ENCODE data around the gene GRIK4.

GRIK4 gene

DNA sequence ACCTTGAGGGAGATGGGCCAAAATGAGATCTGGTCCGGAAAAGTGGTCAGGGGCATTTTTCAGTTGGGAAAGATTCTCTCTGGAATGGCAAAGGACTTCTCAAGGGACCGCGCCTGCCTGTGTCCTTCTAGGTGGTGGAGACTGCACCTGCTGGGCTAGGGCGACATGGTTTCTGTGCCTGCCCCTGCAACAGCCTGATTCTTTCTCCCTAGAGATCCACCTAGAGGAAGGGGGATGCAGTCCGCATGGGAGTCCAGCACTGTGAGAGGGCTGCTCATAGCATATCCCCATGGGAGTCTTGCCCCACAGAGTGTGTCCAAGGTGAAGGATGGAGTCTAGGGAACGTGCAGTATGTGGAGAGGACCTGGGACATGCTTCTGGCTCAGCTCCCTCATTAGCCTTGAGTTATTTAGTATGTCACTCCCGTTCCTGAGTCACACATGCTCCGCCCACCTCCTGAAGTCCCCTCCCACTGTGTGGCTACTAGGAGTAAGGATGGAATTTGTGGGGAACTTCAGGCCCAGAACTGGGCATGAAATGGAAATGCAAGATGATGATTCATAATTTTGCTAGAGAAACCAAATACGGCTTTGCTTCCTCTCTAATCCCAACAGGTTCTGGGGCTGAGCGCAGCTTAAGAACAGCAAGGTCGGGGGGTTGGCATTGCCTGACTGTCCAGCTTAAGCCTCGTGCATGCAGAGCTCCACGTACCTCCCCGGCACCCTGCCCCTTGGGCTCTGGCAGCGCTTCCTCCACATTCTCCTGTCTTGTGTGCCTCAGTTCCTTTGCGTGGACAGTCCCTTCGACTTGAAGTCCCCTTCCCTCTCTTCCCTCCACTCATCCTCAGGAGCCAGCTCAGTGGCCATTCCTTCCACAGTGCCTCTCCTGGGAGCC is 35.0 kb downstream of the GRIK4 start:
- Histone ChIP-seq H3K4me3 (no peak overlapping the region), H3K4me2 (peak overlapping the region; percentile 39), H3K27me3 (no peaks in the 10 kb centered on the region), H3K9me3 (peaks cover 1% of the 10 kb centered on the region; the same call in 1 of the 2 replicates), H3K36me3 (no peaks in the 10 kb centered on the region), H3K9ac (no peak overlapping the region), H3K27ac (no peak overlapping the region), H4K20me1 (no peaks in the 10 kb centered on the region), H3K4me1 (peaks cover 28% of the 10 kb centered on the region)
- TF ChIP-seq Cebpa-rat (IDR thresholded peaks at IDR 0.05): no peak

DNA sequence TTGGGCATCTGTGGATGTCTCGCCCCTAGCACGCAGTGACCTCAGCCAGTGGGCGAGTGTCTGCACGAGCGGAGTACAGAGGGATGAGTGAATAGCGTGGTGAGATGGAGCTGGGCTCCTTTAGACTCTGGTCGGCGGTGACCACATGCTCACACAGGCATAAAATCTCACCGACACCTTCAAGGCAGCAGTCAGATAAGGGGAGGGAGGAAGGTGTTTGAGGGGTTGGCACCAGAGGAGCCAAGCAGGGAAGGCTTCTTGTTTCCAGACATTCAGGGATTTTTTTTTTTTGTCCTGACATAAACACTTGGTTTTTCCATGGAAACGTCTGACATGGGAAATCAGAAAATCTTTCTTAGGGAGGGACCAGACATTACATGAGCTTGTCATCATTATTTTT is 35.8 kb downstream of the GRIK4 start:
- no peaks in the 10 kb centered on the region for H4K20me1 ChIP-seq
- H3K4me3 ChIP-seq: no peak overlapping the region
- H3K4me1 ChIP-seq: peaks cover 34% of the 10 kb centered on the region
- H3K4me2 ChIP-seq: no peak overlapping the region
- H3K9me3 ChIP-seq: no peaks in the 10 kb centered on the region
- no peak overlapping the region for H3K27ac ChIP-seq
- TF ChIP-seq Cebpa-rat (IDR thresholded peaks at IDR 0.05): no peak
- no peaks in the 10 kb centered on the region for H3K27me3 ChIP-seq
- H3K9ac ChIP-seq: no peak overlapping the region
- no peaks in the 10 kb centered on the region for H3K36me3 ChIP-seq

DNA sequence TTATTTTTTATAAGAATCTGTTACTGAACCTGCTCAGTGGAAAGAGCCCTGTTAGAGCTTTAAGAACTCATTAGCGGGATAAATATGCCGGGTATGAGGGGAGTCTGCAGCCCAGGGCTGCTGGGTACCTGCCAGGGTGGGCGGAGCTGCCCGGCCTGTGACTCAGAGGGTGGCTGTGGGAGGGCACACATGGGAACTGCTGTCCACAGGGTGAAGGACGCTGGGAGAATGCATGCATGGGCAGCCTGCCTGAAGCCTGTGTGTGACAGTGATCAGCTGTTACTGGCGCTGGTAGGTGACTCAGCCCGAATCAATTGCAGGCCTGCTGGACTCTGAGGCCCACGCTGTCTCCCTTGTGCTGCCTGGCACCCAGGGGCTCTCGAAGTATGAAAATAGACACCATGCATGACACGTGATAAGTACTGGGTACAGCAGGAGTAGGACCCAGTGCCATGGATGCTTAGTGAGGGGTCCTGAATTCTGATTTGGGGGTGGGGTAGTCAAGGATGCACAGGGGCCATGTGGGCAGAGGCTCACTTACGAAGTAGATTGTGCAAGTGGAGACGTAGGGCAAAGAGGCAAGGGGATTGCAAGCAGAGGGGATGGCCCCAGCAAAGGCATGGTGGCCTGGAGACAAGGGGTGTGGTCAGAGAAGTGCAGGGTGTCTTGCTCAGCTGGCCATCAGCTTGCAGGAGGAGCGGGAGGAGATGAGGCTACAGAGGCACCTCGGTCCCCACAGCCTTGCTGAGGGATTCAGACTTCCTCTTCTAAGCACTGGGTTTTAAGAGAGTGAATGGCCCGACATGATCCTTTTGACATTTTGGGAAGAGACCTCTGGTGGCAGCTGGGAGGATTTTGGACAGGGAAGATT is 36.5 kb downstream of the GRIK4 start:
- H3K4me1 ChIP-seq: peaks cover 41% of the 10 kb centered on the region
- H4K20me1 ChIP-seq: no peaks in the 10 kb centered on the region
- no peak for TF ChIP-seq Cebpa-rat (IDR thresholded peaks at IDR 0.05)
- H3K4me2 ChIP-seq: no peak overlapping the region
- no peaks in the 10 kb centered on the region for H3K36me3 ChIP-seq
- H3K27ac ChIP-seq: no peak overlapping the region
- H3K9me3 ChIP-seq: no peaks in the 10 kb centered on the region
- no peak overlapping the region for H3K9ac ChIP-seq
- no peaks in the 10 kb centered on the region for H3K27me3 ChIP-seq
- no peak overlapping the region for H3K4me3 ChIP-seq

DNA sequence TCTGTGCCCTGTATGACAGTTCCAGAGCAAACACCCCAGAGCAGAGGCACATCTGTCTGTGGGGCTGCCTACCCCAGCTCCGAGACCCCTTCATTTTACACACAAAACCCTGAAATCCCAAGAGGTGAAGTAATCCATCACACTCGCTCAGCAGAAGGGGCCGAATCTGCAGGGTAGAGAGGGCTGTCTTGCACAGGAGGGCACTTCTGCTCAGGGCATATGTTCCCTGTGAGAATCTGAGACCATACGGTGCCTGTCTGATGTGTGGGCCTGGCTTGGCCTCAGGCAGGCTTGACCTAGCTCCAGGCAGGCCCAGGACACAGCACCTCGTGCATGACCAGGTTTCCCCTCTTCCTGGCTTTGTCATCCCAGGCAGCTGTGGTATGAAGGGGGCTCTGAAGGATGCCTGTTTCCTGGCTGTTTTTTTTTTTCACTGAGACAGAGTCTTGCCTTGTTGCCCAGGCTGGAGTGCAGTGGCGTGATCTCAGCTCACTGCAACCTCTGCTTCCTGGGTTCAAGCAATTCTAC is 37.2 kb downstream of the GRIK4 start:
- Histone ChIP-seq H3K4me2 (no peak overlapping the region), H3K27me3 (no peaks in the 10 kb centered on the region), H3K36me3 (no peaks in the 10 kb centered on the region), H4K20me1 (no peaks in the 10 kb centered on the region), H3K4me1 (peaks cover 48% of the 10 kb centered on the region), H3K27ac (no peak overlapping the region), H3K4me3 (no peak overlapping the region), H3K9ac (no peak overlapping the region), H3K9me3 (no peaks in the 10 kb centered on the region)
- TF ChIP-seq Cebpa-rat (IDR thresholded peaks at IDR 0.05): no peak

DNA sequence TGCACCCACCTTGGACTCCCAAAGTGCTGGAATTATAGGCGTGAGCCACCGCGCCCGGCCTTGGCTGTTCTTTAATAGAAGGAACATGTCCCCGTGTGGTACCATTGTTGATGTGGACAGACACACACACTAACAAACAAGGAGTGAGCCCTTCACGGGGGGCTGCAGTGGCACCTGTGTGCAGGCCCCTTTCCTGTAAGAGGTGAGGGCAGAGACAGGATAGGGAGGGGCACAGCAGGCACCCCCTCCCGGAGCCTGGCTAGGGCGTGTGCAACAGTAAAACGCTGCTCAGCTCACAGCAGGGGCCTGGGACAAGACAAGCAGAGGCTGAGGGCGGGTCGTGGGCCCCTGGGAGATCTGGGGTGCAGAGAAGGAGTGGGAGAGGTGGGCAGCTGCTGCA is 37.8 kb downstream of the GRIK4 start:
- no peak overlapping the region for H3K27ac ChIP-seq

DNA sequence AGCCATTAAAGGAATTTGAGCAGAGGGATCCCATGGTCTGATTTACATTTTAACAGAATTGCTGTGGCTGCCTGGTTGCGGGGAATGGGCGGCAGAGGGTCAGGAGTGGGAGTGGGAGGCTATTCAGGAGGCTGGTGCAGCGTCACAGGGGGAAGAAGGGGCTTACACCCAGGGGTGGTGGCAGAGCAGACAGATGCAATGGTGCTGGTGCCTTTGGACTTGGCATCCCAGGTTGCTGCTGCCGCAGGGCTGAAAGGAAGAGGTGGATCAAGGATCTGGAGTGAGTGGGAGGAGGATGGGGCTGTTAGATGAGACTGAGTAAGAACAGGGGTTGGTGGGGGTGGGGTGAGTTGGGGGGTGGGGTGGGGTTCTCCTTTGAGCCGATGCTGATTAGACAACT is 38.5 kb downstream of the GRIK4 start:
- H3K9ac ChIP-seq: no peak overlapping the region
- no peaks in the 10 kb centered on the region for H3K27me3 ChIP-seq
- H3K27ac ChIP-seq: no peak overlapping the region
- H3K4me3 ChIP-seq: no peak overlapping the region
- no peaks in the 10 kb centered on the region for H3K9me3 ChIP-seq
- H3K4me1 ChIP-seq: peaks cover 57% of the 10 kb centered on the region
- H3K36me3 ChIP-seq: no peaks in the 10 kb centered on the region
- no peak for TF ChIP-seq Cebpa-rat (IDR thresholded peaks at IDR 0.05)
- no peaks in the 10 kb centered on the region for H4K20me1 ChIP-seq
- no peak overlapping the region for H3K4me2 ChIP-seq

More for the DNA sequence above, 37.8 kb downstream of the GRIK4 start:
- Histone ChIP-seq H3K36me3 (no peaks in the 10 kb centered on the region), H4K20me1 (no peaks in the 10 kb centered on the region), H3K4me1 (peaks cover 50% of the 10 kb centered on the region), H3K27me3 (no peaks in the 10 kb centered on the region), H3K4me3 (no peak overlapping the region), H3K9me3 (no peaks in the 10 kb centered on the region), H3K4me2 (no peak overlapping the region), H3K9ac (no peak overlapping the region)
- TF ChIP-seq Cebpa-rat (IDR thresholded peaks at IDR 0.05): no peak

DNA sequence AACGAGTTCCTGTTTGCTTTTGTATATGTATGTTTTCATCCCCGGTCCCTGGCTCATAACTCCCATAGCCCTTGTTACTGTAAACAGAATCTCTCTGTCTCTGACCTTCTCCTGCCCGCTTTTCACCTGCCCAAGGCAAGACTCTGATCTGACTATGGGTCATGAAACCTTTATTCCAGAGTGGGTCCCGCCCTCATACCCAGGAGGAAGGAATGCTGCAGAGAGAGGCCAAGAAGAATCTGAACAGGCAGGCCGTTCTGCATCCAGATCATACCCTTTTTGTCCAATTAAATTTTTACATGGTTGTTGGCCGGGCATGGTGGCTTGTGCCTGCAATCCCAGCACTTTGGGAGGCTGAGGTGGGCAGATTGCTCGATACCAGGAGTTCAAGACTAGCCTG is 39.6 kb downstream of the GRIK4 start:
- no peaks in the 10 kb centered on the region for H4K20me1 ChIP-seq

DNA sequence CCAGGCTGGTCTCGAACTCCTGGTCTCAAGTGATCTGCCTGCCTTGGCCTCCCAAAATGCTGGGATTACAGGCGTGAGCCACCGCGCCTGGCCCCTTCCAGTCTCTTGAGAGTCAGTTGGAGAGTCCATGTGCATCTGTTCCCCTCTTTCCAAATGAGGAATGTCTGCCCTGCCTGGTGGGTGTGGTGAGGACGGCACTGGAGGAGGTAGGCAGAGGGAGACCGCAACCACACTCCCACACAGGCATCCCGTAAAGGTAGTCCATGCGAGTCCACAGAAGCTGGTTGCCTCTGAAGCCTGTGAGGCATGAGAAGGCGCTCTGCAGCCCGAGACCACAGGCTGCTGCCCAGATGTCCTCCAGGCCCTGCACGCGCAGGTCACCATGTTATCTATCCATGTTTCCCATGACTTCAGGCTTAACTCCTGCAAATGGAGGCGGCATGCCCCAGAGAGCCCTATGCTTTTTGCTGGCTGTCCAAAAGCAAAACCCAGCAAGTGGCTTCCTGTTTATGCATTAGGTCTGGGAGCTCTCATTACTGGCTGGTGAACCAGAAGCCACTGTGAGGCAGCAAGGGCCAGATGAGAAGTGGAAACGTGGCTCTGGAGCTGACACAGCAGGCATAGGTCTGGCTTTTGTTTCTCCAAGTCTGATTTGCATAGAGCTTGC is 43.4 kb downstream of the GRIK4 start:
- no peaks in the 10 kb centered on the region for H4K20me1 ChIP-seq
- no peak overlapping the region for H3K9ac ChIP-seq

More for the DNA sequence above, 39.6 kb downstream of the GRIK4 start:
- no peak overlapping the region for H3K9ac ChIP-seq
- no peaks in the 10 kb centered on the region for H3K27me3 ChIP-seq
- H3K9me3 ChIP-seq: no peaks in the 10 kb centered on the region
- no peak overlapping the region for H3K27ac ChIP-seq
- H3K4me3 ChIP-seq: no peak overlapping the region
- TF ChIP-seq Cebpa-rat (IDR thresholded peaks at IDR 0.05): no peak
- H3K4me2 ChIP-seq: no peak overlapping the region
- H3K36me3 ChIP-seq: no peaks in the 10 kb centered on the region
- peaks cover 57% of the 10 kb centered on the region for H3K4me1 ChIP-seq

DNA sequence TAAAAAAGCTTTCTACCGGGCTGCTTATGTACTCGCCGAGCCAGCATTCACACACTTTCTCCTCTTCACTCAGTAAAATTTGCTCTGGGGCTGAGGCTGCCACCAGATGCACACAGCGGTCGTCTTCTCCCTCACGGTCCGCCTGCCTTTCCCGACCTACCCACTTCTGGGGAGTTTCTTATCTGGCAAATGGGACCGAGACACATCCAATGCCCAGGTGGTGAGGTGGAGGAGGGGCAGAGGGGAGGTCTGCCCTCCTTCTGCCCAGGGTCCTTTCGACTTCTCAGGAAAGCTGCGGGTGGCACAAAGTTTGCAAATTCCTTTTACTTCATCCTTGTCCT is 43.9 kb downstream of the GRIK4 start:
- Histone ChIP-seq H3K4me1 (peaks cover 54% of the 10 kb centered on the region), H4K20me1 (no peaks in the 10 kb centered on the region), H3K27ac (no peak overlapping the region), H3K27me3 (no peaks in the 10 kb centered on the region), H3K9me3 (no peaks in the 10 kb centered on the region), H3K9ac (no peak overlapping the region), H3K36me3 (no peaks in the 10 kb centered on the region), H3K4me3 (no peak overlapping the region), H3K4me2 (peak overlapping the region; percentile 45)
- no peak for TF ChIP-seq Cebpa-rat (IDR thresholded peaks at IDR 0.05)

More for the DNA sequence above, 43.4 kb downstream of the GRIK4 start:
- Histone ChIP-seq H3K9me3 (no peaks in the 10 kb centered on the region), H3K27ac (no peak overlapping the region), H3K4me1 (peaks cover 54% of the 10 kb centered on the region), H3K36me3 (no peaks in the 10 kb centered on the region), H3K4me2 (peak overlapping the region; percentile 45), H3K4me3 (no peak overlapping the region), H3K27me3 (no peaks in the 10 kb centered on the region)
- no peak for TF ChIP-seq Cebpa-rat (IDR thresholded peaks at IDR 0.05)
